GM19043 (cell line): ENCODE data around the gene JAKMIP1.
A peak's percentile ranks its signal among the peaks of the same experiment; 100 is the strongest.

ENCODE experiments used
- ATAC-seq: cut with Tn5 transposase; IDR thresholded peaks from one replicate; pipeline ENCODE4 v1.9.1; 2021; ENCODE audit warnings: low read depth; ENCODE audit not compliant: unreplicated experiment

The JAKMIP1 gene

GRCh38 chr4:6183740-6184139 lies 16.6 kb downstream of the JAKMIP1 start:
- ATAC-seq, result no peak

- ATAC-seq, result no peak
These were observed 17.7 kb downstream of the JAKMIP1 start for GRCh38 chr4:6182376-6183280.

GRCh38 chr4:6180841-6181631 lies 19.3 kb downstream of the JAKMIP1 start:
- ATAC-seq, result peak; percentile 75

- ATAC-seq, result no peak
These were observed 21.0 kb downstream of the JAKMIP1 start for GRCh38 chr4:6179362-6179761.

- no peak for ATAC-seq
These were observed 21.6 kb downstream of the JAKMIP1 start for GRCh38 chr4:6178757-6179156.

- ATAC-seq, result no peak
These were observed 22.7 kb downstream of the JAKMIP1 start for GRCh38 chr4:6177587-6178197.

- ATAC-seq, result no peak
These were observed 24.9 kb downstream of the JAKMIP1 start for GRCh38 chr4:6175426-6175825.

GRCh38 chr4:6172927-6173200 lies 27.5 kb downstream of the JAKMIP1 start:
- ATAC-seq, result no peak

- no peak for ATAC-seq
These were observed 28.0 kb downstream of the JAKMIP1 start for GRCh38 chr4:6172093-6172926.

- ATAC-seq, result no peak
These were observed 31.1 kb downstream of the JAKMIP1 start for GRCh38 chr4:6169239-6169638.

GRCh38 chr4:6165766-6166165 lies 34.6 kb downstream of the JAKMIP1 start:
- ATAC-seq, result no peak

GRCh38 chr4:6162885-6163284 lies 37.5 kb downstream of the JAKMIP1 start:
- no peak for ATAC-seq

GRCh38 chr4:6161921-6162464 lies 38.4 kb downstream of the JAKMIP1 start:
- ATAC-seq, result no peak

- ATAC-seq, result no peak
These were observed 39.8 kb downstream of the JAKMIP1 start for GRCh38 chr4:6160536-6160935.

GRCh38 chr4:6157926-6158325 lies 42.4 kb downstream of the JAKMIP1 start:
- no peak for ATAC-seq

GRCh38 chr4:6155996-6156750 lies 44.2 kb downstream of the JAKMIP1 start:
- ATAC-seq, result no peak

- no peak for ATAC-seq
These were observed 45.5 kb downstream of the JAKMIP1 start for GRCh38 chr4:6154875-6155274.

- ATAC-seq, result no peak
These were observed 46.5 kb downstream of the JAKMIP1 start for GRCh38 chr4:6153874-6154273.

GRCh38 chr4:6152869-6153705 lies 47.3 kb downstream of the JAKMIP1 start:
- no peak for ATAC-seq
